Testis (tissue), 3 donors: Measurements from ENCODE around the gene UGT1A4. TPM values are rescaled to one million over a fixed set of nuclear protein-coding genes. Genes with fewer than 3 reads are reported as not detected.

Experiments used
- DNase-seq: peaks from one replicate; pipeline ENCODE4 v3.0.0-alpha.2; 2019
- H3K27ac ChIP-seq, 2 donors: fragments of 200-600 bp; sonication (generic); one replicate each; pipeline ENCODE4 v1.5.1; 2019
- H3K27me3 ChIP-seq: fragments of 200-600 bp; sonication (generic); one replicate; pipeline ENCODE4 v1.5.1; 2019
- H3K36me3 ChIP-seq: fragments of 200-600 bp; sonication (generic); one replicate; pipeline ENCODE4 v1.5.1; 2017; ENCODE audit warnings: low read depth; ENCODE audit errors: missing control alignments
- H3K4me1 ChIP-seq: fragments of 200-600 bp; sonication (generic); one replicate; pipeline ENCODE4 v1.5.1; 2019
- H3K4me3 ChIP-seq, 2 donors: fragments of 200-600 bp; sonication (generic); one replicate each; pipeline ENCODE4 v1.5.1; 2017 to 2019
- H3K9me3 ChIP-seq: fragments of 200-600 bp; sonication (generic); one replicate; pipeline ENCODE4 v1.5.1; 2017
- POLR2A ChIP-seq: fragments of 450-650 bp; IDR thresholded peaks from one replicate; pipeline ENCODE4 v1.6.1; 2017; ENCODE audit warnings: antibody characterized with exemption, mild to moderate bottlenecking, moderate library complexity
- WGBS, 2 donors: methylation state at CpG; one replicate each; pipeline ENCODE4 v1.1.5; 2018; 5-methylcytosine and 5-hydroxymethylcytosine counted together
- intact Hi-C: fragments of 100-400 bp; cut with DNase I; formaldehyde crosslinking; loops from one replicate; pipeline ENCODE4 v1.15.1; 2023; ENCODE audit warnings: low total_unique reads
- polyA plus RNA-seq: library from polyadenylated mRNA; stranded (reverse); fragments of 350-450 nt; fragmentation: Illumina TruSeq; extraction: RNeasy Lipid Tissue Mini Kit (QIAGEN cat#74804); gene quantifications from one replicate; pipeline ENCODE4 v1.2.3, GENCODE V29; 2014; ENCODE audit warnings: low read depth, low replicate concordance; ENCODE audit not compliant: insufficient read depth
- total RNA-seq, 2 donors: library from RNA; depleted of rRNA; stranded (reverse); fragments of >200 nt; gene quantifications; one replicate each; pipeline ENCODE4 v1.2.3, GENCODE V29; 2016
- TF ChIP-seq, protein P1 (sequence below), 3 experiments: fragments of 450-650 bp in 2 of 3; fragments of 200-600 bp in 1 of 3; sonication (generic) in 1 of 3; IDR thresholded peaks; one replicate each; pipeline ENCODE4 v1.5.1; 2016 to 2019; ENCODE audit warnings: antibody characterized with exemption in 3 of 3, mild to moderate bottlenecking in 2 of 3, moderate library complexity in 1 of 3

The UGT1A4 gene
- total and polyA plus RNA-seq, 3 donors from 2014 or later: 0.25 TPM; not detected in 2

DNA sequence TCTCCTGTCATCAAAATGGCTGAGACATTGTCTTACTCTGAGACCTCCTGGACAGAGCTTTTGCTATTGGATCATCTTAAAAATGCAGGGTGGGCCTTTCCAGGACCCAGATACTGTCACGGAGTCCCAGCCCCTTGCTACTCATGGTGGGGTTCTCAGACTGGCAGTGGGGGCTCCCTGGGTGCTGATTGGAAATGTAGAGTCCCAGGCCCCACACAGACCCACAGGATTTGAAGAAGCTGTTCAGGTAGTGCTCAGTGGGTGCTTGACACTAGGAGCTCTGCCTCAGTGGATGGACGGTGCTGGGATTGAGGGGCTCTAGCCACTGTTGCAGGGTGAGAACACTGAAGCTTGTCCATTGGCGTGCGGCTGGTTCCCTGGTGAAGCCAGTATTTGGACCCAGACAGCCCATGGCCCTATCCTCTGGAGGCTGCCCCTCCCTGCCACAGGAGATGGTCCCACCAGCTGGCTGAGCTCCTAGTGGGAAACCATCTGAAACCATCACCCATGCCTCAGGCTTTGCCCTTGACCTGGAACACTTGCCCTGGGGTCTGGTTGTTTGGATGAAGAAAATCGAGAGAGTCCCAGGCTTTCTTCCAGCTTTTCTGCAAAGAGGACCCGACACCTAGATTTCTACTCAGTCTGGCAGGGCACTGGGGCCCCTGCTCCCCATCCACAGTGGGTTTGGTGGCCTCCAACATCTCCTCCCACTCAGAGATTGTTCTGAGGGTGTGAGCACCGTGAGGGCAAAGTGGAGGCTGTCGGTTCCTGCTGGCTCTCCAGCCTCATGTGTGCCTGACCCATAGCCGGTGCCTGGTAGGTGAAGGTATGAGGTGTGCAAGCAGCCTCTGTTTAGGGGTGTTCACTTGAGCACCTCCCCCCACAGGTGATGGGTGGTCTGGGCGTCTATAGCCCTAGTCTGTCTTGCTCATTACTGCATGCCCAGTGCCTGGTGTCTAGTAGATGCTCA, 89.7 kb downstream of the UGT1A4 start:
- no peaks in the 10 kb centered on the region for H3K36me3 ChIP-seq
- no peak for TF ChIP-seq POLR2A
- TF ChIP-seq, protein P1, sequence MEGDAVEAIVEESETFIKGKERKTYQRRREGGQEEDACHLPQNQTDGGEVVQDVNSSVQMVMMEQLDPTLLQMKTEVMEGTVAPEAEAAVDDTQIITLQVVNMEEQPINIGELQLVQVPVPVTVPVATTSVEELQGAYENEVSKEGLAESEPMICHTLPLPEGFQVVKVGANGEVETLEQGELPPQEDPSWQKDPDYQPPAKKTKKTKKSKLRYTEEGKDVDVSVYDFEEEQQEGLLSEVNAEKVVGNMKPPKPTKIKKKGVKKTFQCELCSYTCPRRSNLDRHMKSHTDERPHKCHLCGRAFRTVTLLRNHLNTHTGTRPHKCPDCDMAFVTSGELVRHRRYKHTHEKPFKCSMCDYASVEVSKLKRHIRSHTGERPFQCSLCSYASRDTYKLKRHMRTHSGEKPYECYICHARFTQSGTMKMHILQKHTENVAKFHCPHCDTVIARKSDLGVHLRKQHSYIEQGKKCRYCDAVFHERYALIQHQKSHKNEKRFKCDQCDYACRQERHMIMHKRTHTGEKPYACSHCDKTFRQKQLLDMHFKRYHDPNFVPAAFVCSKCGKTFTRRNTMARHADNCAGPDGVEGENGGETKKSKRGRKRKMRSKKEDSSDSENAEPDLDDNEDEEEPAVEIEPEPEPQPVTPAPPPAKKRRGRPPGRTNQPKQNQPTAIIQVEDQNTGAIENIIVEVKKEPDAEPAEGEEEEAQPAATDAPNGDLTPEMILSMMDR (IDR thresholded peaks at IDR 0.05): no peak
- peak; percentile 6 for DNase-seq
- no peaks in the 10 kb centered on the region for H3K27me3 ChIP-seq
- 66 to 78% methylated on average over 3 to 10 of the region's 10 CpGs for WGBS, 2 donors
- H3K27ac ChIP-seq: no peak overlapping the region
- no peaks in the 10 kb centered on the region for H3K9me3 ChIP-seq
- intact Hi-C loops: no loop called here
- H3K4me1 ChIP-seq: no peaks in the 10 kb centered on the region
- H3K4me3 ChIP-seq: no peak overlapping the region

DNA sequence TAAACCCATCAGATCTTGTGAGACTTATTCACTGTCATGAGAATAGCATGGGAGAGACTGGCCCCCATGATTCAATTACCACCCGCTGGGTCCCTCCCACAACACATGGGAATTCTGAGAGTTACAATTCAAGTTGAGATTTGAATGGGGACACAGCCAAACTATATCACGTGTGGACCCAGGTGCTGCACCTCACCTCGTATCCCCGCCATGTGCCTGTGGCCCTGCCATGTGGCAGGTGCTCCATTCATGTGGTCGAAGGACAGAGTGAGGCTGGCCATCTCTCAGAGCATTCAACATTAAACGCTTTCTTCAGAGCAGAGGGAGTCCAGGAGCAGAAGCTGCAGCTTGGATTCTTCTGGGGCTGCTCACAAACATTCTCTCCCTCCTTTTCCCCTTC, 91.8 kb downstream of the UGT1A4 start:
- Histone ChIP-seq H3K27ac (no peak overlapping the region), H3K27me3 (no peaks in the 10 kb centered on the region), H3K4me1 (no peaks in the 10 kb centered on the region), H3K4me3 (no peak overlapping the region), H3K9me3 (no peaks in the 10 kb centered on the region), H3K36me3 (no peaks in the 10 kb centered on the region)
- DNase-seq: no peak
- TF ChIP-seq, protein P1 (IDR thresholded peaks at IDR 0.05): no peak
- TF ChIP-seq POLR2A: no peak
- intact Hi-C loops: no loop called here
- WGBS, 2 donors: 83 to 84% methylated on average over 4 to 6 of the region's 6 CpGs

DNA sequence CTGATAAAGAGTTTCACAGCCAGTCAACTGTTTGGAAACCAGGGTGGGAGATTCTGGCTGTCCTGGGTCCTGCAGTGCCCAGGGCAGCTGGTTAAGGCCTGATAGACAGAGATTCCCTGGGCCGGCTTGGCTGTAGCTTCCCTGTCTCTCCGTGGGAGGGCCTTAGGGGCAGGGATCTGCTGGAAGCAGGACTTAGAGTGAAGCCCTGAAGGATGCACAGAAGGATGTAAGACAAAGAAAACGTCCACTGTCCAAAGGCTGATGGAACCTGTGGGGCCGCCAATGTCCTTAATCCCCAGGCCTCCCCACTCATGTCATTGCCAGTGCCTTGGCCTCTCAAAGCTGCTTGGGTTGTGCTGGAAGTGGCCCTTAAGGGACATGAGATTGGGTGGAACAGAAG, 92.6 kb downstream of the UGT1A4 start:
- intact Hi-C loops: no loop called here

DNA sequence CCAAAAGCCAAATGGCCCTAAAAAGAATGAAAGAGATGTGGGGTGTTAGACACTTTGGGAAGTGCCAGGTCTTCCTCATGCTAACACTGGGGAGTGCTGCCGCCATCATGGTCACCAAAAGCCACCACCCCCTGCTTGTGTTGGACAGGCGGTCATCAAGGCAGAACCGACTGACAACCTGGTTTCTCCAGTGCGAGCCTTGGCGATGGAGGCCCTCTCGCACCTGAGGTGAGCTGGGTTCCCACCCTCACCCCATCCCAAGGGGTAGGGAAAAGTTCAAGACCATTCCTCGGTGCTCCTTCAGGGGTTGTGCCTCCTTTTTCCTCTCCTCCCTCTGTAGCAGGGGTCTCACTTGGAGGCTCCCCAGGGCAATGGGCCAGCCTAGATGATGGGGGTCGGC, 93.2 kb downstream of the UGT1A4 start:
- 91 to 96% methylated on average over 8 of the region's 8 CpGs for WGBS, 2 donors
- H3K4me1 ChIP-seq: no peaks in the 10 kb centered on the region
- no peak for DNase-seq
- no peaks in the 10 kb centered on the region for H3K36me3 ChIP-seq
- intact Hi-C loops: no loop called here
- H3K27me3 ChIP-seq: no peaks in the 10 kb centered on the region
- no peak overlapping the region for H3K27ac ChIP-seq
- no peaks in the 10 kb centered on the region for H3K9me3 ChIP-seq
- no peak for TF ChIP-seq POLR2A
- TF ChIP-seq, protein P1 (IDR thresholded peaks at IDR 0.05): no peak
- H3K4me3 ChIP-seq: no peak overlapping the region

More for the DNA sequence above, 92.6 kb downstream of the UGT1A4 start:
- H3K36me3 ChIP-seq: no peaks in the 10 kb centered on the region
- no peak overlapping the region for H3K27ac ChIP-seq
- 74 to 76% methylated on average over 4 of the region's 4 CpGs for WGBS, 2 donors
- DNase-seq: no peak
- no peaks in the 10 kb centered on the region for H3K4me1 ChIP-seq
- no peak overlapping the region for H3K4me3 ChIP-seq
- no peak for TF ChIP-seq POLR2A
- TF ChIP-seq, protein P1 (IDR thresholded peaks at IDR 0.05): no peak
- no peaks in the 10 kb centered on the region for H3K9me3 ChIP-seq
- no peaks in the 10 kb centered on the region for H3K27me3 ChIP-seq
